ENCODE results near the gene SYT13.

Gene SYT13, protein sequence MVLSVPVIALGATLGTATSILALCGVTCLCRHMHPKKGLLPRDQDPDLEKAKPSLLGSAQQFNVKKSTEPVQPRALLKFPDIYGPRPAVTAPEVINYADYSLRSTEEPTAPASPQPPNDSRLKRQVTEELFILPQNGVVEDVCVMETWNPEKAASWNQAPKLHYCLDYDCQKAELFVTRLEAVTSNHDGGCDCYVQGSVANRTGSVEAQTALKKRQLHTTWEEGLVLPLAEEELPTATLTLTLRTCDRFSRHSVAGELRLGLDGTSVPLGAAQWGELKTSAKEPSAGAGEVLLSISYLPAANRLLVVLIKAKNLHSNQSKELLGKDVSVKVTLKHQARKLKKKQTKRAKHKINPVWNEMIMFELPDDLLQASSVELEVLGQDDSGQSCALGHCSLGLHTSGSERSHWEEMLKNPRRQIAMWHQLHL

DNA sequence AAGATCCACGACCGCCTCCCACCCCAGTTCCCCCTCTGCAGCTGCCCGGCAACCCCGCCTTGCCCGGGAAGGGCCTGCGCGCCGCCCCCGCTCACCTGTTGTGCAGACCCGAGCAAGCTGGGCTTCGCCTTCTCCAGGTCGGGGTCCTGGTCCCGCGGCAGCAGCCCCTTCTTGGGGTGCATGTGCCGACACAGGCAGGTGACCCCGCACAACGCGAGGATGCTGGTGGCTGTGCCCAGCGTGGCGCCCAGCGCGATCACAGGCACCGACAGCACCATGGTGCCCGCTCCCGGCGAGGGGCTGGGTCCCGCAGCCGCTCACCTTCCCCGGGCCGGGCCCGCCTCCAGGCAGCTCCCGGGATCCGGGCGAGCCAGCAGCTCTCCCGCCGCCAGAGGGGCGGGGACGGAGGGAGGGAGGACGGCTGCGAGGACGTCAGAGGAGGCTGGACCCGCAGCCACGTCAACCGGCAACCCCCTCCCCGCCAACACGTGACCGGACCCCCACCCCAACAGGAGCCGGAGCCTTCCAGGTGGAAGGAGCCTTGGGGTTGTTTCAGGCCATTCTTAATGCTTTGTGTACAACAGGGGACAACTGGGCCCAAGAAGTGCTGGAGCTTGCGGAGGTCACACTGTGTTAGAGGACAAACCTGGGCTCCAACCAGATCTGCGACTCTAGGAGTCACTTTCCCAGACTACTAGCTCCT lies at the start of gene SYT13:
Gene SYT13 (minus strand): TSS at position 412 of the 703 bp plus-strand sequence. CDS start 134 bp downstream, at position 278.
- DNase-seq (ENCODE audit: low spot score) = no peak

DNA sequence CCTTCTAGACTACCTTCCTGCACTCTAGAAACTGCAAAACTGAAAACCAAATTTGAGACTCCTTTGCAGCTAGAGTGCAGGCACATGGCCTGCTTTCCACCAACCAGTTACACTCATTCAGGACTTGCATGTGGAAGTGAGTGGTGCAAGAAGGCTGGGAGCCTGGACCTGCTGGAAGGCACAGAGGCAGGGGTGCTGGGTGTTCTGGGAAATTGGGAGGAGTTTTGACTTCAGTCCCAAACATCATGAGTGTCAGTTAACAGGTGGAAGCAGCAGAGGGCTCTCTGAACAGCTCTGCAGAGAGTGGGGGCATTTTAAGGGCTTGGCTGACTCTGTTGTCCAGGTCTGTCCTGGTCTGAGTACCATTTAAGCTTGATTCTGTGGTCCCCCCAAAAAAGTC lies 49.3 kb upstream of the SYT13 start:
- DNase-seq (ENCODE audit: low spot score) = no peak

DNA sequence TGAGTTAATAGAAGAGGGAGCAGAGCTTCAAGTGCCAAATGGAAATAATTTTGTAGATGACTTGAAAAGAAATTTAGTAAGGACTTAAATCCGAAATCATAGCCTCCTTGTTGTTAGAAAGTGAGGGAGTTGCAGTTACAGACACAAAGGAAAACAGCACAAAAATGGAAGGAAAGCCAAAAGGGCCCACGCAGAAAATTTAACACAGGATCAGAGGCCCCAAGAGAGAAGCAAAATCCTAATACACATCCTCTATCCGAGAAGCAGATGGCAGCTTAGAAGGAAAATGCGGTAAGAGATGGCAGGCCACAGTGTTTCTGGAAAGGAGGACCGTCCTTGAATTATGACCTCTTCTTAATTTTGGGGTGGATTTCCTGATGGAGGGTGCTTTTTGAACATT lies 48.7 kb upstream of the SYT13 start:
- DNase-seq (ENCODE audit: low spot score) = no peak

DNA sequence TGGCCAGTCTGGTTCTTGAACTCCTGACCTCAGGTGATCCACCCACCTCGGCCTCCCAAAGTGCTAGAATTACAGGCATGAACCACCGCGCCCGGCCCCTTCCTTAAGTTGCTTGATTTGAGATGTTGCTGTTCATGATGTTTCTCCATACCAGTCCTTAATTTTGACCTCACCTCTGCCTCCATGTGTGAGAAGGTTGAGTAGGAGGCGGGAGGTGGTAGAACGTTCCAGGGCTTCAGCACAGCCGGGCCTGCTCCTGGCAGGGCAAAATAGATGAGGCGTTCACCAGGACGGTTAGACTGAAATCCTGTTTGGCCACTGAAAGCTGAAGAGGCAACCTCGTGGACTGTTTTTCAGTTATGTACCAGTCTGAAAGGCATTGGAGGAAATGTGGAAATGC lies 48.3 kb upstream of the SYT13 start:
- no peak for DNase-seq (ENCODE audit: low spot score)

DNA sequence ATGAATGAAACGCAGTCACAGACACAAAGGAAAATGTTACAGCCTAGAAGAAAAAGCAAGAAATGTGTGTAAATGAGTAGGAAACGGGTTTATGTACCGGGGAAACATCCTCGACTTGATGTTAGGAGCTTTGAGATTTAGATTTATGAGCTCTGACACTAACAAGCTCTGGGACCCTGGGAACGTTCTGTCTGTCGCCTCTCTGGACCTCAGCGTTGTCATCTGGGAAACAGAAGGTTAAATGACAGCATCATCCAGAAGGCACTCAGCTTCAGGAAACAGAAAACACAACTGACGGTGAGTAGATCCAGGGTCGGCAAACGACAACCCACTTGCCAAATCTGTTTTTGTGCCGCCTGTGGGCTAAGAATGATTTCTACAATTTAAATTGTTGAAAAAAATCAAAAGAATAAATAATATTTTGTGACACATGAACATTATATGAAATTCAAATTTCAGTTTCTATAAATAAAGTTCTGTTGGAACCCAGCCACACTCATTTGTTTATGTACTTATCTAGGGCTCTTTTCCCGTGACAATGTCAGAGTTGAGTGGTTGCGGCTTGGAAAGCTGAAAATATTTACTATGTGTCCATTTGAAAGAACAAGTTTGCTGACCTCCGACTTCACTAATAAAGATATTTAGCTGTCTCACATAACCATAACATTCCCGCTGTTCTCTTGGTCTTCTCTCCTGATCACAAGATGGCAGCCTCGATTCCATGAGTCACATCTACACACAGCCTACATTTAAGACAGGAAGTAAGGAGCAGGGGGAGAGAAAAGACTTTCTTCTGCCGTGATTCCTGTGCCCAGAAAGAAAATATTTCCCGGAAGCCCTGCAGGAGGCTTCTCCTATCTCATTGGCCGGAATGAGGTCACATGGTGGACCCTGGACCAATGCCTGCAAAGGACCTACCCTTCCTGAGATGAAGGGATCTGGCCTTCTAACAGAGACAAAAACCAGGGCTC lies 47.1 kb upstream of the SYT13 start:
- peak; percentile 71 for DNase-seq (ENCODE audit: low spot score)

DNA sequence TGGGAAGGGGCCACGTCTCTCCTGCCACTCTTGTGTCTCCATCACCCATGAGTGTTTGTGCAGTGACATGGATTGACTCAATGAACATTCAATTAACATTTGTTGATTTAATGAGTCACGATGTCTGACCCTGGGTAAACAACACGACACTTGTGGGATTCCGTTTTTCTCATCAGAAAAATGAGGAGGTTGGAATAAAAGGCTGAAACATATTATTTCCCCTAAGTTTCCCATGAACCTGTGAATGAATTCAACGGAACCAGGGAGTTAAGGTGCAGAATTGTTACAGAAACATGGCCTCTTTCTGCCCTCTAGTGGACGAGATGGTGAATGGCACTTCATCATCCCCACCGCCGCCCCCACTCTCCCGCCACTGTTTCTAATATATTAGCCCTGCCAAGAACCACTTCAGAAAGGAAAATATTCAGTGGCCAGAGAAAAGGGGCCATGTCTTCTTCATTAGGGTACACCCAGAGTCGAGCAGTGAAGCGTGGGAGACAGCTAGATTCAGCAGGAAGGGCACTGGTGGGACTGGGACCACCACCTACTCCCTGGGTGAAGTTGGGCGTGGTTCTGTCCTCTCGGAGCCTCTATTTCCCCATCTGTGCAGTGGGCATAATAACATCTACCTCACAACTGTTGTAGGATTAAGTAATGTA lies 46.3 kb upstream of the SYT13 start:
- DNase-seq (ENCODE audit: low spot score) = peak; percentile 67

DNA sequence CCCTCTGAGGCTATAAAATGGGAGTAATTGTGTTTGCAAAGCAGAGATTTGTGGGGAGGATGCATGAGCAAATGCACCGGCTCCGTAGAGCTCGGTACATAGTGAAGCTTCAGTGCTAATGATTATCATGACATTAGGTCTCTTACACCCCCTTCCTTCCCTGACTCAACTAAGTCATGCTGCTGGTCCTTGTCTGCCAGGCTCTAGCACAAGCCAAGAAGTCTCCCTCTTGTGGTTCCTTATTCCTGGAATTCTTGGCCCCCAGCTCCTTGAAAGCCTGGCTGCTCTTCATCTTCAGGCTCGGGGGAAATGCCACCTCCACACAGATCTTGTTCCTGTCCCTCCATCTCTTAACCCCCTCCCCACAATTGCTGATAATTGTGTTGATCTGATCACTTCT lies 45.7 kb upstream of the SYT13 start:
- no peak for DNase-seq (ENCODE audit: low spot score)

DNA sequence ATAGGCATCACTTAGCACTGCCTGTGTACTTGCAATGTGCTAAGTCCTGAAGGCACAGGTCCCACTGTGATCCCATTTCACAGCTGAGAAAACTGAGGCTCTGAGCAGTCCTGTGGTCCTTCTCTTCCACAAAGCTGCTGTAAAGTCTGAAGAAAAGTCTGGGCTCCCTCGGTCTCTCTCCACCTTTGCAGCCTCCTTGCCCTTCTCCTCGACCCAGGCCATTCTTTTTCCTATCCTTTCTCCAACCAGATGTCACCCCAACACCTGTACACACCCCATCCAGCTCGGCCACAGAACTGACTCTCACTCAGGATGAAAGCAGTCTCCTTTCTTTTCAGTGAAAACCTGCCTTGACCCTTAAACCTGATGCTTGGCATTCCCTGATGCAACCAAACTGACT lies 42.6 kb upstream of the SYT13 start:
- no peak for DNase-seq (ENCODE audit: low spot score)

DNA sequence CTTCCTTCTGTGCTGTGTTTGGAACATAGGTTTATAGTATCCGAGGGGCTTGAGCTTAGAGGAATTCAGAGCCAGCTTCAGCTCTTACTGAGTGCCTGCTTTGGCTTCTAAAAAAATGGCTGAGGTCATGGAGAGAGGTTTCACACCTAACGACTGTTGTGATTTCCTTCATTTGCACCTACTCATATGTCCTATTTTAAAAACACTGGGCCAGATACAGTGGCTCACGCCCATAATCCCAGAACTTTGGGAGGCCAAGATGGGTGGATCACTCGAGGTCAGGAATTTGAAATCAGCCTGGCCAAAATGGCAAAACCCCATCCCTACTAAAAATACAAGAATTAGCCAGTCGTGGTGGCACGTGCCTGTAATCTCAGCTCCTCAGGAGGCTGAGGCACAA lies 38.3 kb upstream of the SYT13 start:
- no peak for DNase-seq (ENCODE audit: low spot score)

DNA sequence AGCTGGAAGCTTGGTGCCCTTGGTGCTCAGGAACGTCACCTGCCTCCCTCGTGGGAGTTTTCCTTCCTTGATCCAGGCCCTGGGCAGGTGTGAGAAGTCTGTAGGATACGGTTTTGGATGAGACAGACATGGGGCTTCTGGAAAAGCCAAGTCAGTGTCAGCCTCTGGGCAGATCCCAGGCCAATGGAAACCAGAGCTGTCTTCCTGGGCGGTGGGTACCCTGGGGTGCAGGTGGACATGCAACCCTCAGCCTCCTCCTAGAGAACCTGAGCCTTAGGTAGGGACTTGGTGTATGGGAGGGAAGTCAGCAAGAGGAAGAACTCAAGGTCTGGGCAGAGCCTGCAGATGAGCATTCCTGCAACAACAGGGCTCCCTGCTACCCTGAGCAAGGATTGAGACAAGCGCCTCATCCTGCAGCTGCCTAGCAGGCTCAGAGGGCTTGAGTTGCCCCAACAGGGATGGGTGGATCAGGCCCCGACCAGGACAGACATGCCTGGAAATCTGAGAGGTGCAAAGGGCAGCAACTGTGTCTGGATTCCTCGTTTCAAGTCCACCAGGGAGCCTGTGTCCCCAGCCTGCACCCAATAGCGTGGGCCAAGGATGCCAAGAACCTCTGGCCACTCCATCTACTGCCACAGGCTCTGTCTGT lies 37.6 kb upstream of the SYT13 start:
- DNase-seq (ENCODE audit: low spot score) = no peak

DNA sequence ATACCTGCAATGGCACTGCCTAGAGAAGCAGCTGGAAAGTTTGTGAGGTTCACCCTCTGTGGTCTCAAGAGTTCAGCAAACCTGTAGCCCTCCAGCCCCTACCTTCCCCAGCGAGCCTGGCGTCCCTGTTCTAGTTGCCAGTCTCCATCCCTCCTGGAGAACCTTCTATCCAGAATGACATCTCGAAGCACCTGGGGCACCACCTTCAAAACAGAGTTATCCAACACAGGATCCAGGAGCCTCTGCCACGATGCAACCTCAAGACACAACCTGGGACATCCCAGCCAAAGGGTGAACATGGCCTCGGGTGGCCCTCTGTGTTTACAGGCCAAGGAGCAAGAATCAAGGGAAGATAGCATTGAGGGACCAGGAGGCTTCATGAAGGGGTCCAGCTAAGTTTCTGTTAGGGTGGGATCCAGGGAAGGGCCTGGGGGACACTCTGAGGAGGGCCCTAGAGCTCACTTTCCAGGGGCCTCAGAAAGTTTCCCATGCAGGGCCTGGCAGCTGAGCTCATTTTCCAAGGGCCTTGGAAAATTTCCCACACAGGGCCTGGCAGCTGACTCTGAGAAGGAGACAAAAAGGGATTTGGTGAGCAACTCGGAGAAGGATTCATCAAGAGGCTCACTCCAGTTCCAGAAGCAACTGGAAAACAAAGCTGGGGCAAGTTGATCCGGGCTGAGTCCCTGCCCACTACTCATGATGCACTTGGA lies 36.9 kb upstream of the SYT13 start:
- DNase-seq (ENCODE audit: low spot score) = no peak

DNA sequence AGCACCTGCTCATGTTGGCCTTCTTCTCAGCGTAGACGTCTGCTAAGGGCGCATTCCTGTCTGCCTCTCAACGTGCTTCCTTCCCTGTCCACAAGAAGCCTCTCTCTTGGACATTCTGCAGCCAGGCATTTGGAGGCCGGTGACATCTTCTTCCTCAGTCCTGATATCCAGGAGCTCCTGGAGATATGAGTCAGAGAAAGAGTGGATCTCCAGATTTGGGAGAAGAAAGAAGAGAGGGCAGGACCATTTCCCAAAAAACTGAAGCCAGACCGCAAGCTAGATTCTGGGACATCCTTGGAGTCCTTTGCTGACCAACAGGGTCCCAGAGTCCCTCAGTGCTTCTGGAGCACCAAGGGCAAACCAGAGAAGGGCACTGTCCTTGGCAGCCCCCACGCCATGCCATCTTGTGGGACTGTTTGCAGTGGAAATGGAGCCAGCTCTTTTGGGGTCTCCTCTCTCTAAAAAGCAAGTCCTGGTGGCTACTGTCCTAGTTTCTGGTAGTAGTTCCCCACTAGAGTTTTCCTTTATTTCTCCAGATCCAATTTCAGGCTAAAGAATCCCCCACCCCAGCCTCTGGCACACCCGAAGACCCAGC lies 36.1 kb upstream of the SYT13 start:
- DNase-seq (ENCODE audit: low spot score) = no peak

DNA sequence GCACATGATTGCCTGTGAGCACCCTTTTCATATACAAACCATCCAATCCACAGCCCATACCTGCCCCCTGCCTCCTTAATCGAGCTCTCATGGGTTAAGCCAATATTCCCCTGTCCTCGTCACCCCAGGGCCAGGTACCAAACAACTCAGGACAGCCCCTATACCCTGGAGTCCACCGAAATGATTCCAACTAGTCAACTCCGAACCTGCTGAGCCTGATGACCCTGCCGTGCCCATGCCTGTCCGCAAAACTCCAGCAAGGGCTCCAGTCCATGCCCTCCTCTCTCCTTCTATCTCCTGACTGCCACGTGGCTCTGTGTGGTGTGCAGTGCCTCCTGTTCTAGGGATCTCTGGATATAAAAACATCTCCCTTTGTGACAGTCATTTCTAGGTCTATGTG lies 35.5 kb upstream of the SYT13 start:
- DNase-seq (ENCODE audit: low spot score) = no peak

DNA sequence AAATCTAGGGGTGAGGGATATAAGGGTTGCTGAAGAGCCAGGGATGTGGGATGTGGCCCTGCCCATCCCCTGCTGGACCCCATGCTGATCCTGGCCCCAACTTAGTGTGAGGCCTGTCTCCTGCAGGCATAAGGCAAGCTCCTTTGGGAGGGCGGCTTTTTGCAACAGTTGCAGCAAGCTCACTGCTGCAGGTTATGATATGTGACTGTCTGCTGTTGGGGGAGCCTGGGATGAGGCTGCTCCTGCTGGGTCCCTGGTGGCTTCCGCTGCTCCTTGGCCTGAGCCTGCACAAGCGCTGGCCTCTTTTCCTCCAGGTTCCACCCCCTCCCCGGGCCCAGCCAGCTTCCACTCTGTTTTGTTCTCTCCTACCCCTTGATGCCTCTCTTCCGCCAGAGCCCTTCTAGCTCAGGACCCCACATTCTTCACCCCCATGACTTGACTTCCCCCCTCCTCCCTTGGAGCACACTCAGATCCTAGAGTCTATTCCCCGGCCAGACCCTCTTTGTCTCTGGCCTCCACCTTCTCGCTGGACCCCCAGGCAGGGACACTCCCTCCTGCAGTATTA lies 35.0 kb upstream of the SYT13 start:
- no peak for DNase-seq (ENCODE audit: low spot score)

DNA sequence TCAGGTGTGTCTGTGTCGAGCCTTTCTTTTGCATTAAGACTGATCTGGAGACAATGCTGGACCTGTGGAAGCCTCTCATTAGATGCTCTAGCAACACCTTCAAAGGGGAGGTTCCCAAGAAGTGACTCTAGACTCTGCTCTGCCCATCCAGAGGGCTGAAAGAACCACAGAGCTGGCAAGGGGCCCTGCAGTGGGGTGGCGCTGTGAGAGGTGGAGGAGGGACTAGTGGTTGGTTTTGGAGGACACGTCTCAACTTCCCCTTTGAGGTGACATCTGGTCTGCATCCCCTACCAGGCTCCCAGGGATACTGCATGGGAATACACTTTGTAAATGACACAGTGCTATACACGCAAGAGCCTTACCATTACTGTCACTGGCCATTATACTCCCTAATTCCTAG lies 34.2 kb upstream of the SYT13 start:
- DNase-seq (ENCODE audit: low spot score) = no peak

DNA sequence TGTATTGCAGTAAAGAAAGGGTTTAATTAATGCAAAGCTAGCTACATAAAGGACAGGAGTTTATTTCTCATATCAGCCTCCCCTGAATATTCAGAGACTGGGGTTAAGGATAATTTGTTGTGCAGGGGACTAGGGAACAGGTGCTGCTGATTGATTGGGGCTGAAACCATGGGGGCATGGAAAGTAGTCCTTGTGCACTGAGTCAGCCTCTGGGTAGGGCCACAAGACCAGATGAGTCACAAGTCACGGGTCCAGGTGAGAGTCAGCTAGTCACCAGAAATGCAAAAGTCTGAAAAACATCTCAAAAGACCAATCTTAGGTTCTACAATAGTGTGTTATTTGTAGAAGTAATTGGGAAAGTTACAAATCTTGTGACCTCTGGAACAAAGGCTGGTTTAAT lies 32.9 kb upstream of the SYT13 start:
- no peak for DNase-seq (ENCODE audit: low spot score)

DNA sequence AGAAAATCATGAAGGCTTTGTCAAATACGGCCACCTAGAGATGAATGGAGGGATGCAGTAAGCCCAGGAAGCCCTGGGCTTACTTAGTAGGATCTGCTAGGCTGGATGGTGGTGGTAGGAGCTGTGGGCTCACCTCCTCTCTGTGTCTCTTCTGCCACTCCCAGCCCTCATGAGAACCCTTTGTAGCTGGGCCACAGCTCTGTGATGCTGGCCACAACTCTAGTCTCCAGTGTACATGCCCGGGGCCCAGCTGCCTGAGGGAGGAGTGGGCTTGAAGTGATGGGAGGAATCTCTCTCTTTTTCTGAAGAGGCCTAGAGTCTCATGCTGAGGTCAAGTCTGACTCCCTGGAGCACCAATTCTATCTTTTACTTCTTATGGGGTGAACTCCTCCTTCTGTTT lies 32.4 kb upstream of the SYT13 start:
- DNase-seq (ENCODE audit: low spot score) = no peak

DNA sequence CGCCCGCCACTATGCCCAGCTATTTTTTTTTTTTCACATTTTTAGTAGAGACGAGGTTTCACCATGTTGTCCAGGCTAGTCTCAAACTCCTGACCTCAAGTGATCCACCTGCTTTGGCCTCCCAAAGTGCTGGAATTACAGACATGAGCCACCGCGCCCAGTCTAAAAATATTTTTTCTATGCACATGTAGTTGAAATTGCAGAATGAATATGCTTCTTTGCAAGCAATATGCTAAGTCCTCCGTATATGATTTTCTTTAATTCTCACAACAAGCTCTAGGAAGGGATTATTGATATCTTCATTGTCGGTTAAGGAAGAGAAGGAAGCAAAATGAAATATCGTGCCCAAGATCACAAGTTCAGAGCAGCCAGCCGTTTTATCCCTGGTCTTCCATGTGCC lies 30.1 kb upstream of the SYT13 start:
- DNase-seq (ENCODE audit: low spot score) = no peak

DNA sequence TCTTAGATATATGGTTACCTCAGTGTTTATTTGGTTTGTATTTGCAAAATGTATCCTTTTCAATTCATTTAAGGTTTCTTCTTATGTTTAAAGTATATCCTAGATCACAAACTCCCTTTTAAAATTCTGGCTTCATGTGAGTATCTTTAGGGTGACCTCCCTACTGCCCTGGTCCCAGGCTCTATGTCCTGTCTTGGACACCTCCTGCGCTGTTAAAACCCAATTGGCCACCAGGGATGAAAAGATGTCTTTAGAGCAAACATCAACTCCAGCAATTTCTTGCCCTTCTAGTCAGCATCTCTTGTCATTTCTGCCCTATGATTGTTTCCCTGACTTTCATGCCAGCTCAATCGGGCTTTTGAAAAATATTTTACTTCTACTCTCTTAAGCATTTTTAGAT lies 28.8 kb upstream of the SYT13 start:
- no peak for DNase-seq (ENCODE audit: low spot score)
